Measurements from ENCODE around the gene SULT2B1.

SULT2B1 gene

GRCh38 chr19:48619692-48620585, 68.0 kb downstream of the SULT2B1 start:
- peaks cover 10% of the 10 kb centered on the region; the same call in 1 of the 2 replicates for H3K36me3 ChIP-seq (ENCODE audit: insufficient read depth)
- peak overlapping the region; percentile 94 for H3K9ac ChIP-seq
- TF ChIP-seq CTCF (conservative IDR thresholded peaks at IDR 0.05; ENCODE audit: low read depth, low read length), result peak; percentile 20
- peak overlapping the region; percentile 62 for H3K4me2 ChIP-seq
- peak overlapping the region; percentile 65 for H2AFZ ChIP-seq (ENCODE audit: low read depth)
- H4K20me1 ChIP-seq (ENCODE audit: insufficient read depth), result peaks cover 23% of the 10 kb centered on the region
- H3K4me1 ChIP-seq (ENCODE audit: low read depth, poor library complexity, severe bottlenecking), result peaks cover 32% of the 10 kb centered on the region
- H3K4me3 ChIP-seq (IDR thresholded peaks at IDR 0.05; ENCODE audit: insufficient read depth, low read depth, low read length), result no peak overlapping the region
- H3K27ac ChIP-seq, result peak overlapping the region; percentile 66
- no peaks in the 10 kb centered on the region for H3K27me3 ChIP-seq (ENCODE audit: insufficient read depth, low read depth)
- peaks cover 36% of the 10 kb centered on the region for H3K79me2 ChIP-seq (ENCODE audit: insufficient read depth, low read depth)

- TF ChIP-seq CTCF (conservative IDR thresholded peaks at IDR 0.05; ENCODE audit: low read depth, low read length), result no peak
- H3K27ac ChIP-seq, result peak overlapping the region; percentile 38; the same call in 1 of the 2 replicates
- H3K79me2 ChIP-seq (ENCODE audit: insufficient read depth, low read depth), result peaks cover 17% of the 10 kb centered on the region
- H3K36me3 ChIP-seq (ENCODE audit: insufficient read depth), result no peaks in the 10 kb centered on the region
- H3K27me3 ChIP-seq (ENCODE audit: insufficient read depth, low read depth), result no peaks in the 10 kb centered on the region
- peak overlapping the region; percentile 87 for H3K4me2 ChIP-seq
- peak overlapping the region; percentile 56 for H3K4me3 ChIP-seq (IDR thresholded peaks at IDR 0.05; ENCODE audit: insufficient read depth, low read depth, low read length)
- peak overlapping the region; percentile 12; the same call in 1 of the 2 replicates for H3K9ac ChIP-seq
- no peaks in the 10 kb centered on the region for H4K20me1 ChIP-seq (ENCODE audit: insufficient read depth)
- peak overlapping the region; percentile 78 for H2AFZ ChIP-seq (ENCODE audit: low read depth)
- H3K4me1 ChIP-seq (ENCODE audit: low read depth, poor library complexity, severe bottlenecking), result peaks cover 42% of the 10 kb centered on the region
These were observed 71.6 kb downstream of the SULT2B1 start for GRCh38 chr19:48623556-48624066.

- no peak for TF ChIP-seq CTCF (conservative IDR thresholded peaks at IDR 0.05; ENCODE audit: low read depth, low read length)
- H3K36me3 ChIP-seq (ENCODE audit: insufficient read depth), result no peaks in the 10 kb centered on the region
- H3K4me2 ChIP-seq, result peak overlapping the region; percentile 95
- peaks cover 14% of the 10 kb centered on the region; the same call in 1 of the 2 replicates for H3K79me2 ChIP-seq (ENCODE audit: insufficient read depth, low read depth)
- H2AFZ ChIP-seq (ENCODE audit: low read depth), result peak overlapping the region; percentile 78
- peak overlapping the region; percentile 38; the same call in 1 of the 2 replicates for H3K27ac ChIP-seq
- no peaks in the 10 kb centered on the region for H3K27me3 ChIP-seq (ENCODE audit: insufficient read depth, low read depth)
- peaks cover 42% of the 10 kb centered on the region for H3K4me1 ChIP-seq (ENCODE audit: low read depth, poor library complexity, severe bottlenecking)
- H3K9ac ChIP-seq, result peak overlapping the region; percentile 43; the same call in 1 of the 2 replicates
- no peaks in the 10 kb centered on the region for H4K20me1 ChIP-seq (ENCODE audit: insufficient read depth)
- H3K4me3 ChIP-seq (IDR thresholded peaks at IDR 0.05; ENCODE audit: insufficient read depth, low read depth, low read length), result peak overlapping the region; percentile 56
These were observed 72.2 kb downstream of the SULT2B1 start for GRCh38 chr19:48624067-48624594.

GRCh38 chr19:48624791-48625723, 73.1 kb downstream of the SULT2B1 start:
- Histone ChIP-seq H4K20me1 (ENCODE audit: insufficient read depth) (no peaks in the 10 kb centered on the region), H3K9ac (peak overlapping the region; percentile 43; the same call in 1 of the 2 replicates), H3K27me3 (ENCODE audit: insufficient read depth, low read depth) (no peaks in the 10 kb centered on the region), H3K4me2 (peak overlapping the region; percentile 95), H3K79me2 (ENCODE audit: insufficient read depth, low read depth) (peaks cover 8% of the 10 kb centered on the region; the same call in 1 of the 2 replicates), H3K27ac (no peak overlapping the region), H3K36me3 (ENCODE audit: insufficient read depth) (no peaks in the 10 kb centered on the region), H3K4me3 (IDR thresholded peaks at IDR 0.05; ENCODE audit: insufficient read depth, low read depth, low read length) (peak overlapping the region; percentile 56), H2AFZ (ENCODE audit: low read depth) (no peak overlapping the region), H3K4me1 (ENCODE audit: low read depth, poor library complexity, severe bottlenecking) (peaks cover 40% of the 10 kb centered on the region)
- TF ChIP-seq CTCF (conservative IDR thresholded peaks at IDR 0.05; ENCODE audit: low read depth, low read length), result no peak

All from KMS-11 (cell line).